Activated CD8-positive, alpha-beta T cell treated with anti-CD3 and anti-CD28 coated beads for 36 hours (primary cell): ENCODE results near the gene GATAD2A. TPM values are rescaled to one million over a fixed set of nuclear protein-coding genes. Genes with fewer than 3 reads are reported as not detected.

Experiments used
- ATAC-seq: fragments of 200-7000 bp; cut with Tn5 transposase; one replicate; pipeline ENCODE4 v1.10.0; 2021; ENCODE audit warnings: mild to moderate bottlenecking, moderate library complexity
- CTCF ChIA-PET: fragments of 350-600 bp; sonication (Branson Sonifier 250); formaldehyde crosslinking; loops from one replicate; lab custom pipeline; 2021; ENCODE audit warnings: antibody characterized with exemption; lab: Charles Lee
- POLR2A ChIA-PET: fragments of 350-600 bp; sonication (Branson Sonifier 250); formaldehyde crosslinking; loops from one replicate; lab custom pipeline; 2021; ENCODE audit warnings: antibody characterized with exemption; lab: Charles Lee
- DNase-seq: peaks from one replicate; pipeline ENCODE4 v3.0.0-alpha.2; 2020
- H3K27ac Mint-ChIP-seq: one replicate; pipeline ENCODE4 v1.8.0; 2021; ENCODE audit warnings: mild to moderate bottlenecking, mixed read lengths
- H3K27me3 Mint-ChIP-seq: one replicate; pipeline ENCODE4 v1.8.0; 2021; ENCODE audit warnings: mixed read lengths
- H3K36me3 Mint-ChIP-seq: one replicate; pipeline ENCODE4 v1.8.0; 2021; ENCODE audit warnings: low read depth, mixed read lengths
- H3K4me1 Mint-ChIP-seq: one replicate; pipeline ENCODE4 v1.8.0; 2021; ENCODE audit warnings: low read depth, mixed read lengths
- H3K4me3 Mint-ChIP-seq: one replicate; pipeline ENCODE4 v1.8.0; 2021; ENCODE audit warnings: mild to moderate bottlenecking, moderate library complexity, mixed read lengths
- H3K9me3 Mint-ChIP-seq: one replicate; pipeline ENCODE4 v1.8.0; 2021; ENCODE audit warnings: mixed read lengths
- intact Hi-C: fragments of 100-400 bp; cut with micrococcal nuclease; formaldehyde crosslinking; loops from one replicate; pipeline ENCODE4 v1.10.0; 2022
- total RNA-seq, 2 experiments: library from RNA; stranded (reverse); gene quantifications; one replicate each; pipeline ENCODE4 v1.2.3, GENCODE V29; 2021
- TF ChIP-seq, protein P1 (sequence below): fragments of 200-600 bp; IDR thresholded peaks from one replicate; pipeline ENCODE4 v1.8.0; 2022; ENCODE audit warnings: antibody characterized with exemption, mild to moderate bottlenecking

The GATAD2A gene
- total RNA-seq, 2 experiments from 2014 or later: 132 to 136 TPM

DNA sequence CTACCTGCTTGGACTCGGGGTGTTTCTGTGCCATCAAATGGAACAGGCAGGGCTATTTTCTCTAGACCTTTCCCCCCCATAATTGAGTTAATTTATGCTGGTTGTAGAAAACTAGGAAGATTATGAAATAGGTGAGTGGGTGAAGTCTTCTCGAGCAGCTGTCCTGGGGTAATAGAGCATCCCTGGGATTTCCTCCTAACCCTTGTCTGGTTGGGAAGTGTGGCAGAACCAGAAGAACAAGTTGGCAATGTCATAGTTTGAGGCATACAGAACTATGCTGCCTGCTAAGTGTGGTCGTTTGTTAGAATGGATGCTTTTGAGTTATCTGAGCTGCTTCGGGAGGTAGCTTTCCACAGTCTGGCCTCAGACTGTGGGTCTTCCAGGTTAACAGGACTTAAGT lies 3.7 kb downstream of the GATAD2A start:
- Mint-ChIP-seq H3K36me3 (peaks cover 34% of the 10 kb centered on the region), H3K27ac (peak overlapping the region; percentile 84), H3K9me3 (no peaks in the 10 kb centered on the region), H3K4me1 (peaks cover 81% of the 10 kb centered on the region), H3K27me3 (no peaks in the 10 kb centered on the region), H3K4me3 (peak overlapping the region; percentile 45)
- CTCF ChIA-PET: interaction anchor here (1.2 to 2.8 kb wide), 5 partner anchors 12 to 82 kb away, joined by 3 to 5 read pairs (median 4); no protein-coding TSS in a partner anchor
- intact Hi-C loops: loop anchor here (5.0 kb wide), 1 partner anchor 48 kb away; no protein-coding TSS in a partner anchor
- POLR2A ChIA-PET: interaction anchor here (0.7 to 5.4 kb wide), 5 partner anchors 9 to 399 kb away, joined by 3 to 32 read pairs (median 4); partner anchors contain the start of genes NDUFA13 and TSSK6
- DNase-seq: no peak
- TF ChIP-seq, protein P1, sequence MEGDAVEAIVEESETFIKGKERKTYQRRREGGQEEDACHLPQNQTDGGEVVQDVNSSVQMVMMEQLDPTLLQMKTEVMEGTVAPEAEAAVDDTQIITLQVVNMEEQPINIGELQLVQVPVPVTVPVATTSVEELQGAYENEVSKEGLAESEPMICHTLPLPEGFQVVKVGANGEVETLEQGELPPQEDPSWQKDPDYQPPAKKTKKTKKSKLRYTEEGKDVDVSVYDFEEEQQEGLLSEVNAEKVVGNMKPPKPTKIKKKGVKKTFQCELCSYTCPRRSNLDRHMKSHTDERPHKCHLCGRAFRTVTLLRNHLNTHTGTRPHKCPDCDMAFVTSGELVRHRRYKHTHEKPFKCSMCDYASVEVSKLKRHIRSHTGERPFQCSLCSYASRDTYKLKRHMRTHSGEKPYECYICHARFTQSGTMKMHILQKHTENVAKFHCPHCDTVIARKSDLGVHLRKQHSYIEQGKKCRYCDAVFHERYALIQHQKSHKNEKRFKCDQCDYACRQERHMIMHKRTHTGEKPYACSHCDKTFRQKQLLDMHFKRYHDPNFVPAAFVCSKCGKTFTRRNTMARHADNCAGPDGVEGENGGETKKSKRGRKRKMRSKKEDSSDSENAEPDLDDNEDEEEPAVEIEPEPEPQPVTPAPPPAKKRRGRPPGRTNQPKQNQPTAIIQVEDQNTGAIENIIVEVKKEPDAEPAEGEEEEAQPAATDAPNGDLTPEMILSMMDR: no peak
- no peak for ATAC-seq

DNA sequence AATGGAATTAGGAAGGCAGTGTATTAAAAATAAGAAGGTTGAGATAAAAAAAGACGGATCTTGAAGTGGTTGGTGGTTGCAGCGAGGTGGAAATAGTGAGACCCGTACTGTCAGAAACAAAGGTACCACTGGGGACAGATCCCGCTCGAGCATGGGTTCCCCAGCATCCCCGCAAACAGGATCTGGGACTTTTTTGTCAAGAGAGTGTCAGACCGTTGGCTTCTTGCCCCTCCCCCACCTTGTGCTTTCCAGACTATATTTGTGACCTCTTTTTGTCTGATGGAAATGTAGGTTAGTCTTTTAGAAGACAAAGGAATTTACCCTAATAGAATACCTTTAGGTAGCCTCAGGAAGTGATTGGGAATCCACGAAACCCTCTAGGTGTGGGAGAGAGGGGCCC lies 4.2 kb downstream of the GATAD2A start:
- ATAC-seq (no peak), DNase-seq (peak; percentile 37)
- Mint-ChIP-seq H3K27ac (peak overlapping the region; percentile 84), H3K9me3 (no peaks in the 10 kb centered on the region), H3K4me3 (peak overlapping the region; percentile 45), H3K36me3 (peaks cover 35% of the 10 kb centered on the region), H3K4me1 (peaks cover 79% of the 10 kb centered on the region), H3K27me3 (no peaks in the 10 kb centered on the region)
- CTCF ChIA-PET: interaction anchor here (1.2 to 1.6 kb wide), 5 partner anchors 34 to 82 kb away, joined by 3 to 4 read pairs (median 3); no protein-coding TSS in a partner anchor
- intact Hi-C loops: loop anchor here (5.0 kb wide), 1 partner anchor 48 kb away; no protein-coding TSS in a partner anchor
- POLR2A ChIA-PET: interaction anchor here (0.7 to 5.4 kb wide), 8 partner anchors 9 to 399 kb away, joined by 3 to 32 read pairs (median 4); partner anchors contain the start of genes NDUFA13 and TSSK6
- TF ChIP-seq, protein P1: no peak

- TF ChIP-seq, protein P1: no peak
Measured at GRCh38 chr19:19410553-19411550, 5.4 kb downstream of the GATAD2A start.

GRCh38 chr19:19416280-19416679 lies 10.8 kb downstream of the GATAD2A start:
- Mint-ChIP-seq H3K36me3 (peaks cover 35% of the 10 kb centered on the region), H3K27ac (peak overlapping the region; percentile 46), H3K4me1 (peaks cover 74% of the 10 kb centered on the region), H3K27me3 (no peaks in the 10 kb centered on the region), H3K4me3 (no peak overlapping the region), H3K9me3 (no peaks in the 10 kb centered on the region)
- TF ChIP-seq, protein P1: no peak
- POLR2A ChIA-PET: interaction anchor here (0.8 to 1.7 kb wide), 2 partner anchors 9 to 43 kb away, joined by 4 to 7 read pairs; no protein-coding TSS in a partner anchor
- CTCF ChIA-PET: interaction anchor here (0.7 to 2.5 kb wide), 5 partner anchors 9 to 74 kb away, joined by 3 to 16 read pairs (median 6); partner anchors contain the start of gene GATAD2A
- DNase-seq (no peak), ATAC-seq (no peak)
- intact Hi-C loops: no loop called here

More at GRCh38 chr19:19410553-19411550, 5.4 kb downstream of the GATAD2A start:
- ChIA-PET CTCF (interaction anchor here (0.8 to 2.1 kb wide), 9 partner anchors 13 to 79 kb away, joined by 3 to 12 read pairs (median 3); no protein-coding TSS in a partner anchor), POLR2A (interaction anchor here (0.6 to 2.5 kb wide), 12 partner anchors 9 to 252 kb away, joined by 3 to 11 read pairs (median 4); partner anchors contain the start of genes NDUFA13 and TSSK6)
- no peaks in the 10 kb centered on the region for H3K27me3 Mint-ChIP-seq
- intact Hi-C loops: no loop called here
- no peaks in the 10 kb centered on the region for H3K9me3 Mint-ChIP-seq
- no peak overlapping the region for H3K4me3 Mint-ChIP-seq
- H3K27ac Mint-ChIP-seq: peak overlapping the region; percentile 62
- ATAC-seq: peak; percentile 75
- DNase-seq: peak; percentile 73
- H3K36me3 Mint-ChIP-seq: peaks cover 40% of the 10 kb centered on the region
- peaks cover 77% of the 10 kb centered on the region for H3K4me1 Mint-ChIP-seq
